ENCODE data around the gene BTG1. TPM values are rescaled to one million over a fixed set of nuclear protein-coding genes. Genes with fewer than 3 reads are reported as not detected.

BTG1 gene
- total RNA-seq, 1 donor from 2014 or later: 164 TPM

DNA sequence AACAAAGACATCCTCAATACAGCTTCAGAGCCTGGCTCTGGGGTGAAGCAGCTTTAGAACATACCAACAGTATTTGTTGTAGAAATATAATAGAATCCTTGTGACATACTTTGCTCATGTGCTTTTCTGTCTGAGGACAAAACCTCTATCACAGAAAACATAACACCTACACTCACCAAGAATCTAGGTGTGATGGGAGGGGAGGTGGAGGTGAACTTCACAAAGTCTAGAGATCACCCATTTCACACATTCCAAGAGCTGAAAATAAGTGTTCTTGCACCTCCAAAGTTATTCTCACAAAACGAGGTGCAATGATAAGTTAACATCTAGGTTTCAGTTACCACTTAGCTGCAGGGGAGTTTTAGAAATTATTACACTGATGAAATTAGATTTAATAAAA, 32.7 kb upstream of the BTG1 start:
- no peak overlapping the region for H3K4me3 Mint-ChIP-seq (ENCODE audit: low read depth)
- H3K27me3 Mint-ChIP-seq: no peaks in the 10 kb centered on the region
- H3K36me3 Mint-ChIP-seq (ENCODE audit: insufficient read depth): no peaks in the 10 kb centered on the region
- no peak for DNase-seq (ENCODE audit: low spot score, unreplicated experiment)
- TF ChIP-seq, protein P1, sequence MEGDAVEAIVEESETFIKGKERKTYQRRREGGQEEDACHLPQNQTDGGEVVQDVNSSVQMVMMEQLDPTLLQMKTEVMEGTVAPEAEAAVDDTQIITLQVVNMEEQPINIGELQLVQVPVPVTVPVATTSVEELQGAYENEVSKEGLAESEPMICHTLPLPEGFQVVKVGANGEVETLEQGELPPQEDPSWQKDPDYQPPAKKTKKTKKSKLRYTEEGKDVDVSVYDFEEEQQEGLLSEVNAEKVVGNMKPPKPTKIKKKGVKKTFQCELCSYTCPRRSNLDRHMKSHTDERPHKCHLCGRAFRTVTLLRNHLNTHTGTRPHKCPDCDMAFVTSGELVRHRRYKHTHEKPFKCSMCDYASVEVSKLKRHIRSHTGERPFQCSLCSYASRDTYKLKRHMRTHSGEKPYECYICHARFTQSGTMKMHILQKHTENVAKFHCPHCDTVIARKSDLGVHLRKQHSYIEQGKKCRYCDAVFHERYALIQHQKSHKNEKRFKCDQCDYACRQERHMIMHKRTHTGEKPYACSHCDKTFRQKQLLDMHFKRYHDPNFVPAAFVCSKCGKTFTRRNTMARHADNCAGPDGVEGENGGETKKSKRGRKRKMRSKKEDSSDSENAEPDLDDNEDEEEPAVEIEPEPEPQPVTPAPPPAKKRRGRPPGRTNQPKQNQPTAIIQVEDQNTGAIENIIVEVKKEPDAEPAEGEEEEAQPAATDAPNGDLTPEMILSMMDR (IDR thresholded peaks at IDR 0.05; ENCODE audit: unreplicated experiment): no peak
- peaks cover 9% of the 10 kb centered on the region for H3K4me1 Mint-ChIP-seq (ENCODE audit: low read depth)
- H3K9me3 Mint-ChIP-seq (ENCODE audit: low read depth): peaks cover 5% of the 10 kb centered on the region
- H3K27ac Mint-ChIP-seq: no peak overlapping the region

DNA sequence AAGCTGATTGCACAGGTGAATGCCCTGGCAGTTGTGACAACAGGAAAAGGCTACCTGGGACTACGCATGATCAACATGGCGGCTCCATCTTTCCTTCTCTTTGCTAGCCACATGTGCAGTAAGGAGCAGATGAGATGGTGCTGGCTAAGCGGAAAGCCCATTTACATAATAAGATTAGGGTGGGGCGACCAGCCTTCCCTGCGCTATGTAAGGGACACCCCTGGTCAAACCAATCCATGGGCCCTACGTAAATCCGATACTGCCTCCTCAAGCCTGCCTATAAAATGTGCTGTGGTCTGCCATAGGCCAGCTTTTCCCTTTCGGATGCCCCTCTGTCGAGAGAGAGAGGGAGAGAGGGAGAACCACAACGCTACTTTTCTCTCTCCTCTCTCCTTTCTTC, 31.0 kb upstream of the BTG1 start:
- no peak for DNase-seq (ENCODE audit: low spot score, unreplicated experiment)
- H3K27me3 Mint-ChIP-seq: no peaks in the 10 kb centered on the region

DNA sequence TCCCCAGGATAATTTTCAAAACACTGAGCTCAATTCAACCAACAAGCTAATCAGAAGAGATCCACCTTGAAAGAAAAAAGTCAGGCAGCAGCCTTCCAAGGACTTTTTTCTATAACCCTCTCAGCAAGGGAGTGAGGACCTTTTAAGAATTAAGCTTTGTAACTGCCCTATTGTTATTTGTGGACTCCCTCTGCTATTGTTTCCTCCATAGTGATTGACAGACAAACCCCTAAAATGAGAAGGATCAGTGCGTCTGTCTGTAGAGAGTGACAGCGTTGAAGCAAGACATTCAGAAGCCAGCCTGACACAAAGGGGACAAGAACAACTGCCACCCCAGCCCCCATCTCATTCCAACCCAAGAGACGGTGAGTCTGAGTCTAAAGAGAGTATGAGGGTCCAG, 30.3 kb upstream of the BTG1 start:
- H3K36me3 Mint-ChIP-seq (ENCODE audit: insufficient read depth): no peaks in the 10 kb centered on the region
- H3K27me3 Mint-ChIP-seq: no peaks in the 10 kb centered on the region
- TF ChIP-seq, protein P1 (IDR thresholded peaks at IDR 0.05; ENCODE audit: unreplicated experiment): no peak
- no peak overlapping the region for H3K27ac Mint-ChIP-seq
- H3K9me3 Mint-ChIP-seq (ENCODE audit: low read depth): no peaks in the 10 kb centered on the region
- no peak overlapping the region for H3K4me3 Mint-ChIP-seq (ENCODE audit: low read depth)
- no peak for DNase-seq (ENCODE audit: low spot score, unreplicated experiment)
- H3K4me1 Mint-ChIP-seq (ENCODE audit: low read depth): peaks cover 9% of the 10 kb centered on the region

More for the DNA sequence above, 31.0 kb upstream of the BTG1 start:
- TF ChIP-seq, protein P1 (IDR thresholded peaks at IDR 0.05; ENCODE audit: unreplicated experiment): no peak
- Mint-ChIP-seq H3K27ac (no peak overlapping the region), H3K4me1 (ENCODE audit: low read depth) (peaks cover 9% of the 10 kb centered on the region), H3K4me3 (ENCODE audit: low read depth) (no peak overlapping the region), H3K36me3 (ENCODE audit: insufficient read depth) (no peaks in the 10 kb centered on the region), H3K9me3 (ENCODE audit: low read depth) (no peaks in the 10 kb centered on the region)

DNA sequence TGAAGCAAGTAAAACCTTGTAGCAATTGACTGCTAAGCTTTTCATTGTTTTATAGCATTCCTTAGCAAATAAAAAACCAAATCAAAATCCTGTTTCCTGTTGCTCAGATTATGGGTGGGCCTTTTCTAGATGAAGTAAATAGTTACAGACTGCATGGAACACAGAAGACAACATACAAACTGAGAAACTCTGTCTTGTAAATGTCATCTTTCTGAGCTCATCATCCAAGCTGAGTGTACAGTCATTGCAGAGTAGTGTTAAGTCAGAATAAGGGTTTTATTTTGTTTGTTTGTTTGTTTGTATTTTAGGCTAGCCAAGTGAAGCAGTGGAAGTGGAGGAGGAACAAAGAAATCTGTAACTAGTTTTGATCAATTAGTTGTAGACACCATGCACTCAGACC, 24.4 kb upstream of the BTG1 start:
- H3K9me3 Mint-ChIP-seq (ENCODE audit: low read depth): no peaks in the 10 kb centered on the region
- TF ChIP-seq, protein P1 (IDR thresholded peaks at IDR 0.05; ENCODE audit: unreplicated experiment): no peak
- no peaks in the 10 kb centered on the region for H3K27me3 Mint-ChIP-seq
- H3K4me1 Mint-ChIP-seq (ENCODE audit: low read depth): peaks cover 4% of the 10 kb centered on the region
- no peaks in the 10 kb centered on the region for H3K36me3 Mint-ChIP-seq (ENCODE audit: insufficient read depth)
- no peak overlapping the region for H3K27ac Mint-ChIP-seq
- no peak overlapping the region for H3K4me3 Mint-ChIP-seq (ENCODE audit: low read depth)
- DNase-seq (ENCODE audit: low spot score, unreplicated experiment): no peak

DNA sequence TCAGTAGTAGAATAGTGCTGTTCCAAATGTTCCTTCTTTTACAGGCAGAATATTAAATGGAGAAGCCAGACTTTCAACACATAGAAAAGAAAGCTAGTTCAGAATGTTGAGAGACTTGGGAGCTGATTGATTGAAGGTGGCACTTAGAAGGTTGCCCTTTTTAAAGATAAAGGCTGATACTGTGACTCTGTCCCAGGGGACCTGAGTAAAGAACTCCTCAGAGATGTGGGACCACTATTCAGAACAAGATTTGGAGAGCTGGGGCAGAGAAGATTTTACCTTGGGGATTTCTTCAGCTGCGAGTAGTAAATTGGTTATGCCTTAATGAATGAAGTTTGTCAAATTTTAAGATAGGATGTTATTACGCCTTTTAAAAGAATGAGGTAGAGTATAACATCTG, 21.4 kb upstream of the BTG1 start:
- peaks cover 6% of the 10 kb centered on the region for H3K4me1 Mint-ChIP-seq (ENCODE audit: low read depth)

More for the DNA sequence above, 21.4 kb upstream of the BTG1 start:
- Mint-ChIP-seq H3K9me3 (ENCODE audit: low read depth) (no peaks in the 10 kb centered on the region), H3K27ac (no peak overlapping the region), H3K27me3 (no peaks in the 10 kb centered on the region), H3K4me3 (ENCODE audit: low read depth) (no peak overlapping the region), H3K36me3 (ENCODE audit: insufficient read depth) (no peaks in the 10 kb centered on the region)
- DNase-seq (ENCODE audit: low spot score, unreplicated experiment): no peak
- TF ChIP-seq, protein P1 (IDR thresholded peaks at IDR 0.05; ENCODE audit: unreplicated experiment): no peak
